ENCODE data around the gene ZSCAN22.

Gene ZSCAN22

DNA sequence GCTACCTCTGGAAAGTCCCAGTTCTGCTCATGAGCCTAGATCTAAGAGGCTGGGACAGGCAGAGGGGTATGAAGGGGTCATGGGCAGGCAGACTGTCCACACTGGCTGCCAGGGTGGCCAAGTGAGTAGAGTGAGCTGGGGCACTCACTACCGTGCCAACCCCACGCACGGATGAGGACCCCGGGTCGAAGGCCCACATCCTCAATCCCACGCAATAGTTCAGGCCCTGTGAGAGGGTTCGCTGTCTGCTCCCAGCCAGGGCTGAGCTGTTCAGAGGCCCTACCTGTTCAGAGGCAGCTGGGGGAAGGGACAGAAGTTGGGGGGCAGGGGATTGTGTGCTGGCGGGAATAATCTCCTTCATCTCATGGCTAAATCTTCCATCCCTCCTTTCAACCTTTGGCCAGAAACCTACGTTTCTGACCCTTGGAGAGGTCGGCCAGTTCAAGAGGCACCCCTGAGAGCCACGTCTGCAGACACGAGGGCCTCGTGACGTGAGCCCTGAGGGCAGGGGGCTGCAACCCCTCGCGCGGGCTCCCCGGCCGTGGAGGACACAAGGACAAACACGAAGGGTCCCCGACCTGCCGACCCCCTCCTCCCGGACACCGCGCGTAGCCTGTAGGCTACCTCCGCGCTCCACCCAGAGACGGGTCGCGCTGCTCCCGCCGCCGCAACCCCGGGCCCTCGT lies 59.2 kb downstream of the ZSCAN22 start:
- peak in 4 of 42 donors; percentile 26 to 50 (median 36) for DNase-seq
- intact Hi-C loops (cut with DNase I): no loop called here

DNA sequence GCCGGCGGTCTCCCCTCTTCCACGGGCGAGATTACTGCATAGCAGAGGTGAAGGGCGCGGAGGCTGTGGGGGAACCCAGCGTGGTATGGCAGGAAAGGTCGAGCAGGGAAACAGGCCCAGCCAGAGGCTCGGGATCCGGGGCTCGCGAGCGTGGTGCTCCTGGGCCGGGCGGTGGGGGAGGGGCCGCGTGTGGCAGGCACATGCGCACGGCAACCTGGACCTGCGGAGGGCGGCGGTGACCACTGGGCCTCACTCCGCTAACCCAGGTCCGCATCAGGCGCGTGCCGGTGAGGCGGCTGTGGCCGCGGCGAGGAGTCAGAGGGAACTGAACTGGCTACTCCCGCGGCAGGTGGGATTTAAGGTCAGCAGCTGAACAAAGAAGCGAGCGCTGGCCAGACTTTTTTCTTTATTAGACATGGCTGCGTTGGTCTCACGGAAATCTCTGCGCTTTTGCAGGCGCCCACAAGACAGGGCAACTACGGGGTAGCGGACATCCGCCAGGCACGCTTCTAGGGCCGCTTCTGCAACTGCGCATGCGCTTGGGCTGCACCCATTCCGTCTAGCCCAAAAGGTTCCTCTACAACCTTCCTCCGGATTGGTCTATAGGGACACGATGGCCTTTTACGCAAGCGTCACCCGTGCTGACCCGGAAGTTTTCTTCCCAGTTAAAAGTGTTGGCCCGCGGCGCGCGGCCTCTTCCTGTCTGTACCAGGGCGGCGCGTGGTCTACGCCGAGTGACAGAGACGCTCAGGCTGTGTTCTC lies 60.0 kb downstream of the ZSCAN22 start, which contains the start of gene RPS5:
RPS5 (plus strand) TSS at position 694 of the 762 bp plus-strand sequence. CDS start 869 bp downstream, outside the sequence.
- DNase-seq: peak; percentile 92 to 99 (median 97)
- intact Hi-C loops (cut with DNase I): no loop called here

DNA sequence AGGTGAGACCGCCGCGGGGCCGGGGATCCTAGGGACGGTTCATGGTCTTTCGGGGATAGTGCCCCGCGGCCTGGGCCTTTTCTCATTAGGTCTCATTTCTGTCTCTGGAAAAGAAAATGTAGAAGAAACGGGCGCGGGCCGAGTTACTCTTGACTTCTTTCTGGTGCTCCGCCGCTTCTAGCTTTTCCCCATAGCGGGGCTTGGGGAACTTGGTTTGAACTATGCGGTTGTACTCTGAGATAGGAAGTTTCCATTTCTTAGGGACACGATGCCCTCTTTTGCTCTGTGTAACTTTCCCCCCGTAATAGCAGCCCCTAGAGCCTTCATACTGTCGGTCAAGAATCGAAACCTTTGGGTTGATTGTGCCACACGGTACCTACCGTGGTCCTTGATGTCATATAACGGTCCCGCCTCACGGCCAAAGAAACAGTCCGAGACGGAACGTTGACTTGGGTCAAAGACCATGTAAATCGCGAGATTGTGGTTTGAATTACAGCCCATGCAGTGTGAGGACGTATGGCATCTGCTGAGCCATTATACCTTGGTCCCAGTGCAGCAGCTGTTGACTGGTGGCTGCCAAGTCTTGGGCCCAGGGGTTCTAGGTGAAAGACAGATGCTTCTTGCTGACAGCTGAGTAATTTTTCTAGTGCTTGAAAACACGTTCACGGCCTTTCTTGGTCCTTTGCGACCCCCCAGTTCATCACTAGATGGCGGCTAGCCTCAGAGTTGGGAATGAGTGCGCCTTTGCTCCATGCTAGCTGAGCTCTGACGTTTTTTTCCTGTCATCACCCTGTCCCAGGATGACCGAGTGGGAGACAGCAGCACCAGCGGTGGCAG lies 60.8 kb downstream of the ZSCAN22 start:
- DNase-seq: no peak
- intact Hi-C loops (cut with DNase I): no loop called here

DNA sequence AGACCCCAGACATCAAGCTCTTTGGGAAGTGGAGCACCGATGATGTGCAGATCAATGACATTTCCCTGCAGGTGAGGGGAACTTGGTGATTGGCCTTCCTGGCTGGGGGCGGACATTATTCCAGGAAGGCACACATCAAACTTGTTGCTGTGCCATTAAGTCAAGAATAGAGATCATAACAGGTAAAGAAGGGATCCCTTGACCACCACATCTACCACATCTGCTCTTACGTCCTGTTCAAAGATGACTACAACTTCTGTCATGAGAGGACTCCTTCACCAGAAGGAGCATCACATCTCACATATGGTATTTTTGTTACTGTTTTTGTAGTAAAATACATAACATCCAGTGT lies 61.4 kb downstream of the ZSCAN22 start:
- DNase-seq: no peak
- intact Hi-C loops (cut with DNase I): no loop called here
